ENCODE data around the gene CAPN15.
"Not testable (repeated sequence)": the region's sequence is repeated elsewhere in the genome, so short reads cannot be mapped to it uniquely, and the experiment has no call there.

CAPN15 gene

GRCh38 chr16:591892-592517 lies 64.5 kb downstream of the CAPN15 start:
- no peak for DNase-seq (ENCODE audit: low read depth in 2 of 2)

- no peak for DNase-seq (ENCODE audit: low read depth in 2 of 2)
Observed at GRCh38 chr16:592518-593306, 65.2 kb downstream of the CAPN15 start.

GRCh38 chr16:593406-593805 lies 65.9 kb downstream of the CAPN15 start:
- DNase-seq (ENCODE audit: low read depth in 2 of 2), result no peak

- no peak for DNase-seq (ENCODE audit: low read depth in 2 of 2)
Observed at GRCh38 chr16:593807-594206, 66.3 kb downstream of the CAPN15 start.

GRCh38 chr16:595094-595528 lies 67.6 kb downstream of the CAPN15 start:
- DNase-seq (ENCODE audit: low read depth in 2 of 2), result no peak

- no peak for DNase-seq (ENCODE audit: low read depth in 2 of 2)
Observed at GRCh38 chr16:595942-596735, 68.6 kb downstream of the CAPN15 start.

- no peak for DNase-seq (ENCODE audit: low read depth in 2 of 2)
Observed at GRCh38 chr16:596736-597060, 69.2 kb downstream of the CAPN15 start.

- DNase-seq (ENCODE audit: low read depth in 2 of 2), result not testable (repeated sequence)
Observed at GRCh38 chr16:597655-598054, 70.1 kb downstream of the CAPN15 start.

- no peak for DNase-seq (ENCODE audit: low read depth in 2 of 2)
Observed at GRCh38 chr16:598823-599739, 71.6 kb downstream of the CAPN15 start.

- DNase-seq (ENCODE audit: low read depth in 2 of 2), result no peak
Observed at GRCh38 chr16:600781-601180, 73.3 kb downstream of the CAPN15 start.

GRCh38 chr16:603933-604332 lies 76.4 kb downstream of the CAPN15 start:
- no peak for DNase-seq (ENCODE audit: low read depth in 2 of 2)
